Natural killer cell (primary cell): ENCODE results near the gene DCUN1D4. TPM values are rescaled to one million over a fixed set of nuclear protein-coding genes. Genes with fewer than 3 reads are reported as not detected.

ENCODE experiments used
- ATAC-seq, 3 donors: fragments of 150-1000 bp in 2 of 3; fragments of 200-7000 bp in 1 of 3; cut with Tn5 transposase; 1 replicate in 1 of 3; 2 replicates in 2 of 3; pipeline ENCODE4 v1.10.0; 2021; ENCODE audit warnings: mild to moderate bottlenecking in 2 of 3, moderate library complexity in 2 of 3
- DNase-seq, 2 donors: peaks; one replicate each; pipeline versions ENCODE4 v3.0.0 to v3.0.0-alpha.2; 2013 to 2021; ENCODE audit warnings: mixed read lengths in 1 of 2
- H3K27ac ChIP-seq: one replicate; pipeline ENCODE4 v1.5.1; 2013; ENCODE audit warnings: mild to moderate bottlenecking, low read length
- H3K27me3 ChIP-seq: one replicate; pipeline ENCODE4 v1.6.1; 2013; ENCODE audit warnings: low read length; ENCODE audit not compliant: control insufficient read depth, insufficient read depth
- H3K36me3 ChIP-seq: one replicate; pipeline ENCODE4 v1.6.1; 2013; ENCODE audit warnings: low read length; ENCODE audit not compliant: control insufficient read depth, insufficient read depth
- H3K4me1 ChIP-seq: one replicate; pipeline ENCODE4 v1.6.1; 2013; ENCODE audit warnings: low read length; ENCODE audit not compliant: control insufficient read depth, insufficient read depth
- H3K4me3 ChIP-seq: one replicate; pipeline ENCODE4 v1.5.1; 2013; ENCODE audit warnings: low read length
- H3K9me3 ChIP-seq: one replicate; pipeline ENCODE4 v1.6.1; 2013; ENCODE audit warnings: low read length; ENCODE audit not compliant: control insufficient read depth, insufficient read depth
- H3K27ac Mint-ChIP-seq, 2 donors: one replicate each; pipeline ENCODE4 v1.8.0; 2022; ENCODE audit warnings: mild to moderate bottlenecking in 2 of 2, mixed read lengths in 2 of 2, moderate library complexity in 1 of 2
- H3K27me3 Mint-ChIP-seq, 2 donors: one replicate each; pipeline ENCODE4 v1.8.0; 2022; ENCODE audit warnings: low read depth in 2 of 2, mixed read lengths in 2 of 2
- H3K36me3 Mint-ChIP-seq: one replicate; pipeline ENCODE4 v1.8.0; 2022; ENCODE audit warnings: mixed read lengths
- H3K4me1 Mint-ChIP-seq, 2 donors: one replicate each; pipeline ENCODE4 v1.8.0; 2022; ENCODE audit warnings: mixed read lengths in 2 of 2
- H3K4me3 Mint-ChIP-seq: one replicate; pipeline ENCODE4 v1.8.0; 2022; ENCODE audit warnings: mild to moderate bottlenecking, moderate library complexity, mixed read lengths
- H3K9me3 Mint-ChIP-seq, 2 donors: one replicate each; pipeline ENCODE4 v1.8.0; 2022; ENCODE audit warnings: mixed read lengths in 2 of 2
- WGBS: methylation state at CpG from one replicate; pipeline ENCODE4 v1.1.7; 2013; ENCODE audit warnings: missing lambda C conversion rate; ENCODE audit not compliant: insufficient coverage; 5-methylcytosine and 5-hydroxymethylcytosine counted together
- intact Hi-C: fragments of 100-400 bp; cut with micrococcal nuclease; formaldehyde crosslinking; loops from one replicate; pipeline ENCODE4 v1.14.2; 2022
- total RNA-seq, 4 donors: library from RNA; stranded (reverse); fragments of 120-200 nt in 1 of 4; gene quantifications; one replicate each; pipeline versions ENCODE4 v1.2.3 to v1.2.4, GENCODE V29; 2013 to 2022
- TF ChIP-seq, protein P1 (sequence below): fragments of 200-600 bp; IDR thresholded peaks from one replicate; pipeline ENCODE4 v1.8.0; 2022; ENCODE audit warnings: antibody characterized with exemption

Gene DCUN1D4
- total RNA-seq, 3 donors from 2014 or later (not counting 1 experiment from before 2014, with no cell fraction given), result 26.9 to 35.9 (median 35.1) TPM

DNA sequence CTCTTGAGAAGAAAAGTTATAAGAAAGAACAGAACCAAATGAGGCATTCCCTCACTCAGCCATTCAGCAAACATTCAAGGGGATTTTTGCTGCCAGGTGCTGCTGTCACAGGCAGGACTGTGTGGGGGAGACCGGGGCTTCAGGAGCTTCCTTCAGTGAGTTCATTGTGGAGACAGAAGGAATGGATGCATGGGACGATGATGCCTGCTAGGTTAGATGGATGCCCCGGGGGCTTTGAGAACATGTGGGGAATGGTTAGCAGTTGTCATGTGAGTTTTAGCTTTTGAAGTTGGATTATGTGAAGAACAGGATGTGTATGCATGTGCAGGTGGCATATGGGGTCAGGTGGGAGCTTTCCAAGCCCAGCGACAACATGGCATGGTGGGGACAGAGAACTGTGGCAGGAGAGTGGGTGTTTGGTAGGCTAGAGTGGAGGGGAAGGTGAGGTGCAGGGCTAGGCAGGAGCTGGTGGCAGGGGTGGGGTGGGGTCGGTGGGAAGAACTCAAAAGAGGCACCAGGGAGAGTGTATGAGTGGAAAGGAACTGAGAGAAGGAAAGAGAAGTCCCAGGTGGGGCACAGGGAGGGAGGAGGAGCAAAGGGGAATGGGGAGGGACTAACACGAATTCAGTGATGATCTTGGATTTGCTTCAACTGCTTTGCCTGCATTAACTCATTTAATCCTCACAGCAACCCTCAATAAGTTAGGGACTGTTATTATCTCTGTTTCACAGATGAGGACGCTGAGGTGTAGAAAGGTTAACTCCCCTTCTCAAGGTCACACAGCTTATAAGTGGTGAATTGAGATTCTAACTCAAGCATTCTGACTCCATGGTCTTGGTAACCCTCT is 8.4 kb downstream of the DCUN1D4 start:
- H3K27me3 ChIP-seq, result no peaks in the 10 kb centered on the region
- Mint-ChIP-seq H3K9me3 (no peaks in the 10 kb centered on the region), H3K27me3 (no peaks in the 10 kb centered on the region), H3K4me3 (no peak overlapping the region), H3K4me1 (peaks cover 5 to 40% of the 10 kb centered on the region in 2 donors), H3K27ac (no peak overlapping the region), H3K36me3 (no peaks in the 10 kb centered on the region)
- TF ChIP-seq, protein P1, sequence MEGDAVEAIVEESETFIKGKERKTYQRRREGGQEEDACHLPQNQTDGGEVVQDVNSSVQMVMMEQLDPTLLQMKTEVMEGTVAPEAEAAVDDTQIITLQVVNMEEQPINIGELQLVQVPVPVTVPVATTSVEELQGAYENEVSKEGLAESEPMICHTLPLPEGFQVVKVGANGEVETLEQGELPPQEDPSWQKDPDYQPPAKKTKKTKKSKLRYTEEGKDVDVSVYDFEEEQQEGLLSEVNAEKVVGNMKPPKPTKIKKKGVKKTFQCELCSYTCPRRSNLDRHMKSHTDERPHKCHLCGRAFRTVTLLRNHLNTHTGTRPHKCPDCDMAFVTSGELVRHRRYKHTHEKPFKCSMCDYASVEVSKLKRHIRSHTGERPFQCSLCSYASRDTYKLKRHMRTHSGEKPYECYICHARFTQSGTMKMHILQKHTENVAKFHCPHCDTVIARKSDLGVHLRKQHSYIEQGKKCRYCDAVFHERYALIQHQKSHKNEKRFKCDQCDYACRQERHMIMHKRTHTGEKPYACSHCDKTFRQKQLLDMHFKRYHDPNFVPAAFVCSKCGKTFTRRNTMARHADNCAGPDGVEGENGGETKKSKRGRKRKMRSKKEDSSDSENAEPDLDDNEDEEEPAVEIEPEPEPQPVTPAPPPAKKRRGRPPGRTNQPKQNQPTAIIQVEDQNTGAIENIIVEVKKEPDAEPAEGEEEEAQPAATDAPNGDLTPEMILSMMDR, result no peak
- no peak overlapping the region for H3K27ac ChIP-seq
- ATAC-seq (no peak), DNase-seq (no peak)
- H3K36me3 ChIP-seq, result no peaks in the 10 kb centered on the region
- H3K4me1 ChIP-seq, result no peaks in the 10 kb centered on the region
- intact Hi-C loops, result no loop called here
- WGBS, result 79% methylated on average over 5 of the region's 7 CpGs
- no peaks in the 10 kb centered on the region for H3K9me3 ChIP-seq
- no peak overlapping the region for H3K4me3 ChIP-seq

DNA sequence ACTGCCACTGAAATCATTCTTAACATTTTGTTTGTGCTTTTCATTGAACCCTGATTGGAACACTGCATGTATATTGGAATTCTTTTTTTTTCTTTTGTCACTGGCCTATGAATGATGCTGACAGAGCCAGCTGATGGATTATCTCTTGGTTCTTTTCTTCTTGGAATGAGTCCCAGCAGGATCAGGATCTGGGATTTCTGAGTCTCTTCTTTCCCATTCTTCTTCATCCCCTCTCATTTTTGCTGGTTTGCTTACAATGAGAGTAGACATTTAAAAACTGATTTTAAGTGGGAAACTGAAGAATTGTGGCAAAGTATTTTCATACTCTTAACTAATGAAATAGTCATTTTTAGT is 9.0 kb downstream of the DCUN1D4 start:
- Histone ChIP-seq H3K4me1 (no peaks in the 10 kb centered on the region), H3K36me3 (no peaks in the 10 kb centered on the region), H3K27ac (no peak overlapping the region), H3K4me3 (no peak overlapping the region), H3K9me3 (no peaks in the 10 kb centered on the region), H3K27me3 (no peaks in the 10 kb centered on the region)
- H3K27me3 Mint-ChIP-seq, result no peaks in the 10 kb centered on the region
- no peak for ATAC-seq
- H3K27ac Mint-ChIP-seq, result no peak overlapping the region
- peaks cover 6 to 36% of the 10 kb centered on the region in 2 donors for H3K4me1 Mint-ChIP-seq
- TF ChIP-seq, protein P1, result no peak
- intact Hi-C loops, result no loop called here
- no peak for DNase-seq
- no peak overlapping the region for H3K4me3 Mint-ChIP-seq
- H3K36me3 Mint-ChIP-seq, result no peaks in the 10 kb centered on the region
- no peaks in the 10 kb centered on the region for H3K9me3 Mint-ChIP-seq

DNA sequence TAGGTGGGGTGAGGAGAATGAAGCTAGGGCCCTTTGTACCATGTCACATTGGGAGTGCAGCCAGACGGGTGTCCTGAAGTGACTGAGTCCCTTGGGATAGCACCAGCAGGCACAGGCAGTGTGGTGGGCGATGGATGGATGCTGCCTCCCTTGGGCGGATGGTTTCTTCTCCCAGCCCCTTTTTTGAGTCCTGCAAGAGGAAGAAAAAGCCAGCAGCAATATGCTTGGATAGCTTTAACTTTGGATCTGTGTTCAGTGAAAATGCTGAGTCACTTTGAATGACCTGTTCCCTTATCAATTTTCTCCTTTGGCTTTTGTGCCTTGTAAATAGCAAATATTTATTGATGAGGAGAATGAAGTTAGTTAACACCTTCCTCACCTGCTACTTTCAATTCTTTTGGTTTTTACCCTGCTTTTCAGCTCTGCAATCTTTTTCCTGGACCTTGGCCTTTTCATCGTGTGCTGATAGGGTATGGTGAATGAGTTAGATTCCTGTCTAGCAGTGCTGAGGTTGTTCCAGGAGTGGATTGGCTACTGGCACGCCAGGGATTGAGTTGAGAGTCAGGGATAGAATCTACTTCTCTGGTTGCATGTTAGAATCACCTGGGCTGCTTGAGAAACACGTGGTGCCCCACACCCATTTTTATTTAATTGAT is 10.2 kb downstream of the DCUN1D4 start:
- intact Hi-C loops, result no loop called here
- DNase-seq, result no peak
- Histone ChIP-seq H3K9me3 (no peaks in the 10 kb centered on the region), H3K4me1 (no peaks in the 10 kb centered on the region), H3K27ac (no peak overlapping the region), H3K4me3 (no peak overlapping the region), H3K36me3 (no peaks in the 10 kb centered on the region), H3K27me3 (no peaks in the 10 kb centered on the region)
- TF ChIP-seq, protein P1, result no peak
- H3K4me1 Mint-ChIP-seq, result peaks cover 13 to 40% of the 10 kb centered on the region in 2 donors
- no peak overlapping the region for H3K4me3 Mint-ChIP-seq
- WGBS, result 90% methylated on average over 6 of the region's 6 CpGs
- ATAC-seq, result no peak
- H3K27ac Mint-ChIP-seq, result no peak overlapping the region
- H3K36me3 Mint-ChIP-seq, result no peaks in the 10 kb centered on the region
- no peaks in the 10 kb centered on the region for H3K27me3 Mint-ChIP-seq
- H3K9me3 Mint-ChIP-seq, result no peaks in the 10 kb centered on the region
